H54 (cell line): ENCODE results near the gene RNF135.
"Not testable (repeated sequence)": the region's sequence is repeated elsewhere in the genome, so short reads cannot be mapped to it uniquely, and the experiment has no call there.

Source experiments
- DNase-seq: peaks from one replicate; pipeline ENCODE4 v3.0.0; 2011; ENCODE audit warnings: low spot score, mixed read lengths; ENCODE audit not compliant: insufficient read length
- FAIRE-seq: peaks from 3 replicates; lab custom pipeline; 2011; peaks lifted over from hg19 to GRCh38; lab: Jason Lieb, UNC
- POLR2A ChIP-seq: IDR thresholded peaks from 2 replicates; pipeline ENCODE4 v1.6.1; 2011; ENCODE audit warnings: low read depth, mild to moderate bottlenecking, low read length

Gene RNF135

DNA sequence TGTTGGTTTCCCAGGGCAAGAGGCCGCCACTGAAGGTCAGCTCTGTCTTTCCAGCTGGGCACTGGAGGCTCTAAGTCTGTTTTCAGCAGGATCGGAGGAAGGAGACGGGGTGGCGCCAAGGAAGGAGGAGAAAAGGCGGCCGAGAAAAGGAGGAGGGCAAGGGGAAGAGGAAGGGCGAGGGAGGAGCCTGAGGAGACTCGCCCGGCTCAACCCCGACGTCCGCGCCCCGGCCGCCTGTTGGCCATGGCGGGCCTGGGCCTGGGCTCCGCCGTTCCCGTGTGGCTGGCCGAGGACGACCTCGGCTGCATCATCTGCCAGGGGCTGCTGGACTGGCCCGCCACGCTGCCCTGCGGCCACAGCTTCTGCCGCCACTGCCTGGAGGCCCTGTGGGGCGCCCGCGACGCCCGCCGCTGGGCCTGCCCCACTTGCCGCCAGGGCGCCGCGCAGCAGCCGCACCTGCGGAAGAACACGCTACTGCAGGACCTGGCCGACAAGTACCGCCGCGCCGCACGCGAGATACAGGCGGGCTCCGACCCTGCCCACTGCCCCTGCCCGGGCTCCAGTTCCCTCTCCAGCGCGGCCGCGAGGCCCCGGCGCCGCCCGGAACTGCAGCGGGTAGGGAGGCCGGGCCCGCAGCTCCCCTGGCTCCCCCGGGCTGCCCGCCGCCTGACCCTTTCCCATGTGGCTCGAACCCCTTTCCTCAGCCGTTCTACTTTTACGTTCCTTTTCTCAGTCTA lies at the start of gene RNF135:
Gene RNF135 (plus strand): TSS at position 209 of the 737 bp plus-strand sequence. CDS start 35 bp downstream, at position 244.
- FAIRE-seq (no peak), DNase-seq (peak; percentile 82)
- TF ChIP-seq POLR2A, result peak; percentile 96

- no peak for TF ChIP-seq POLR2A
- FAIRE-seq, result no peak
- DNase-seq, result no peak
Measured at GRCh38 chr17:30921544-30922196, 49.2 kb upstream of the RNF135 start, which contains the start of gene ADAP2. Gene ADAP2, plus strand, starts transcription at chr17:30921945. Its CDS starts 70 bp downstream, at chr17:30922015.

GRCh38 chr17:30922235-30923030 lies 48.4 kb upstream of the RNF135 start:
- TF ChIP-seq POLR2A, result no peak
- DNase-seq (no peak), FAIRE-seq (no peak)

GRCh38 chr17:30924341-30924740 lies 46.5 kb upstream of the RNF135 start:
- no peak for TF ChIP-seq POLR2A
- no peak for FAIRE-seq
- DNase-seq, result no peak

GRCh38 chr17:30926516-30926915 lies 44.3 kb upstream of the RNF135 start:
- no peak for TF ChIP-seq POLR2A
- no peak for FAIRE-seq
- DNase-seq, result no peak

DNA sequence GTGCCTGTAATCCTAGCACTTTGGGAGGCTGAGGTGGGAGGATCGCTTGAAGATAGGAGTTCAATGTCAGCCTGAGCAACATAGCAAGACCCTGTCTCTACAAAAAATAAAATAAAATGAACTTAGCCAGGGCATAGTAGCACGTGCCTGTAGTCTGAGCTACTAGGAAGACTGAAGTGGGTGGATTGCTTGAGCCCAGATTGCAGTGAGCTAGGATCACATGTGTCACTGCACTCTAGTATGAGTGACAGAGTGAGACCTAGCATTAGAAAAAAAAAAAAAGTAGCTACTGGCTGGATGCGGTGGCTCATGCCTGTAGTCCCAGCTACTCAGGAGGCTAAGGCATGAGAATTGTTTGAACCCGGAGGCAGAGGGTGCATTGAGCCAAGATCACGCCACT lies 43.1 kb upstream of the RNF135 start:
- TF ChIP-seq POLR2A, result no peak
- no peak for DNase-seq
- no peak for FAIRE-seq

DNA sequence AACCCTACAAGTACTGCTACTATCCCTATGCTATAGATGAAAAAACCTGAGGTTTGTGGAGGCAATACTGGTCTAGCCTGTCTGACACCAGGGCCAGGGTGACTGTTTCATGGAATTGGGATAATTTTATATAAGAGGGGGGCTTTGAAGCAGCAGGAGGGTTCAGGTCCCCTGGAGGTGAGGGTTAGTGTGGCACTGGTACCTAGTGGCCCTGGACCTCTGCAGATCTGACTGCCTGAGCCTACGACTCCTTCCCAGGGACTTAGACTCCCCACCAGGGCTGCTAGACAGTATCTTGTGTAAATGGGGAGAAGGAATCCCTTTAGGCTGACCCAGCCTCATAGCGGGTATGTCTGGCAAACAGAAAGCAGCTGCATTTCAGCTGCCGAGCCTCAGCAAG lies 42.3 kb upstream of the RNF135 start:
- no peak for TF ChIP-seq POLR2A
- DNase-seq, result no peak
- no peak for FAIRE-seq

- DNase-seq (no peak), FAIRE-seq (no peak)
- TF ChIP-seq POLR2A, result no peak
Measured at GRCh38 chr17:30929081-30929633, 41.7 kb upstream of the RNF135 start.

DNA sequence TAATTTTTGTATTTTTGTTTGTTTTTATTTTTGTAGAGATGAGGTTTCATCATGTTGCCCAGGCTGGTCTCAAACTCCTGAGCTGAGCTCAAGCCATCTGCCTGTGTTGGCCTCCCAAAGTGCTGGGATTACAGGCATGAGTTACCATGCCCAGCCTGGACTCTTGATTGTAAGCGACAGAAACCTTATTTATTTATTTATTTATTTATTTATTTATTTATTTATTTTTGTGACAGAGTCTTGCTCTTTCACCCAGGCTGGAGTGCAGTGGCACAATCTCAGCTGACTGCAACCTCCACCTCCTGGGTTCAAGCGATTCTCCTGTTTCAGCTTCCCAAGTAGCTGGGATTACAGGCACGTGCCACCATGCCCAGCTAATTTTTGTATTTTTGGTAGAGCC lies 41.0 kb upstream of the RNF135 start:
- not testable (repeated sequence) for DNase-seq, FAIRE-seq

DNA sequence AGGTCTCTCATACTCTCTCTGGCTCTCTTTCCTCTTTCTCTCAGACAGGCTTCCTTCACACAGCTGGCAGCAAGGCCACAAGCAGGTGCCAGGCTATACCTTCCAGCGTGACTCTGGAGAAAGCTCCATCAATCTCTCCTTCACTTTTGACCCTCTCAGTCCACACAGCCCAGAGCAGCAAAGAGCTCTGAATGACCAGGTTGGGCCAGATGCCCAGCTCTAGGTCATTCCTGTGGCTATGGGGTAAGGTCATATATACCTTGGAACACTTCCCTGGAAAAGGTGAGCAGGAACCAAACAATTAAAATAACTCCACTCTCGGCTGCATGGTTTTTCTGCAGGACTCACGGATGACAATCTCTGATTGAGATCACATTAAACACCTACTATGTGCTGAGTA lies 40.3 kb upstream of the RNF135 start:
- TF ChIP-seq POLR2A, result no peak
- no peak for DNase-seq
- FAIRE-seq, result no peak

DNA sequence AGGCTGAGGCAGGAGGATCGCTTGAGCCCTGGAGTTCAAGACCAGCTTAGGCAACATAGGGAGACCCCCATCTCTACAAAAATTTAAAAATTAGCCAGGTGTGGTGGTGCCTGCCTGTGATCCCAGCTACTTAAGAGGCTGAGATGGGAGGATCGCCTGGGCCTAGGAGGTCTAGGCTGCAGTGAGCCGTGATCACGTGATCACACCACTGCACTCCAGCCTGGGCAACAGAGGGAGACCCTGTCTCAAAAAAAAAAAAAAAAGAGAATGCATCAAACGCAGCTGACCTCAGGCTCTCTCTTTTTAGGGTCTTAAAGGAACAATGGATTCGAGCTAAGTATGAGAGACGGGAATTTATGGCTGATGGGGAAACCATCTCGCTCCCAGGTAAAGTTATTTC lies 39.3 kb upstream of the RNF135 start:
- FAIRE-seq, result not testable (repeated sequence)

GRCh38 chr17:30933966-30934365 lies 36.9 kb upstream of the RNF135 start:
- DNase-seq, result no peak
- FAIRE-seq, result no peak
- TF ChIP-seq POLR2A, result no peak

More for the DNA sequence above, 39.3 kb upstream of the RNF135 start:
- not testable (repeated sequence) for DNase-seq

- DNase-seq, result no peak
- FAIRE-seq, result no peak
- no peak for TF ChIP-seq POLR2A
Measured at GRCh38 chr17:30939051-30939689, 31.7 kb upstream of the RNF135 start.
